DMS53 treated with DMSO at 0.1 percent for 48 hours (cell line): ENCODE results near the gene HSCB.
"Not testable (repeated sequence)": the region's sequence is repeated elsewhere in the genome, so short reads cannot be mapped to it uniquely, and the experiment has no call there.

Experiments
- DNase-seq: peaks from one replicate; lab custom pipeline; 2025; ENCODE audit not compliant: unreplicated experiment; lab: John Stamatoyannopoulos, UW

The HSCB gene

DNA sequence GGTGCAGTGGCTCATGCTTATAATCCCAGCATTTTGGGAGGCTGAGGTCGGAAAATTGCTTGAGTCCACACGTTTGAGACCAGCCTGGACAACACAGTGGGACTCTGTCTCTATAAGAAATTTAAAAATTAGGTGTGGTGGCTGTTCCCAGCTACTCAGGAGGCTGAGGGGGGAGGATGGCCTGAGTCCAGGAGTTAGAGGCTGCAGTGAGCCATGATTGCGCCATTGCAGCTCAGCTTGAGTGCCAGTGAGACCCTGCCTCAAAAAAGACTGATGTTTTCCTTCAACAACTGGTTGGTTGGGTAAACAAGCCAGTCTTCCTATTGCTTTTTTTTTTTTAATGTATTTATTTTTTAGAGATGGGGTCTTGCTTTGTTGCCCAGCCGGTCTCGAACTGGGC is 49.3 kb downstream of the HSCB start:
- DNase-seq: no peak

- DNase-seq: peak; percentile 42
Measured at GRCh38 chr22:28791841-28792490, 50.1 kb downstream of the HSCB start.

DNA sequence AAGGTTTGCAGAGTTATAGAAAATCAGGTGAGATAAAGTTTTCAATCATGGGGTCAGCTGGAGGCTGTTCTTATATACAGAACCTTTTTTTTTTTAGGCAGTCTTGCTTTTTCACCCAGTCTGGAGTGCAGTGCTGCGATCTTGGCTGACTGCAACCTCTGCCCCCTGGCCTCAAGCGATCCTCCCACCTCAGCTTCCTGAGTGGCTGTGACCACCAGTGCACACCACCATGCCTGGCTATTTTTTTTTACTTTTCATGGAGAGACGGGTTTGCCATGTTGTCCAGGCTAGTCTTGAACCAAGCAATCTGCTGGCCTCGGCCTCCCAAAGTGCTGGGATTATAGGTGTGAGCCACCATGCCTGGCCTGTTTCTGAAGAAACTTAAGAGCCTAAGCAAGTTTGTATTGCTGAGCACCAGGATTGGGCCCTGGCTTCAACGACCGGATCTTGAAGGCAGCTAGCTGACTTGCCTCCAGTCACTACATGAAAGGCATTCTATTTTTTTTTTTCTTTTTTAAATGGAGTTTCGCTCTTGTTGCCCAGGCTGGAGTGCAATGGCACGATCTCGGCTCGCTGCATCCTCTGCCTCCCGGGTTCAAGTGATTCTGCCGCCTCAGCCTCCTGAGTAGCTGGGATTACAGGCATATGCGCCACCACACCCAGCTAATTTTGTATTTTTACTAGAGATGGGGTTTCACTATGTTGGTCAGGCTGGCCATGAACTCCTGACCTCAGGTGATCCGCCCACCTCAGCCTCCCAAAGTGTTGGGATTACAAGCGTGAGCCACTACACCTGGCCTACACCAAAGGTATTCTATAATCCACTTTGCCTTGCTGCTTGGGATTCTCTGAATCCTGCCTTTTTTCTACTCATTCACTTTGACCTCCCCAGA is 50.9 kb downstream of the HSCB start:
- DNase-seq: peak; percentile 21

DNA sequence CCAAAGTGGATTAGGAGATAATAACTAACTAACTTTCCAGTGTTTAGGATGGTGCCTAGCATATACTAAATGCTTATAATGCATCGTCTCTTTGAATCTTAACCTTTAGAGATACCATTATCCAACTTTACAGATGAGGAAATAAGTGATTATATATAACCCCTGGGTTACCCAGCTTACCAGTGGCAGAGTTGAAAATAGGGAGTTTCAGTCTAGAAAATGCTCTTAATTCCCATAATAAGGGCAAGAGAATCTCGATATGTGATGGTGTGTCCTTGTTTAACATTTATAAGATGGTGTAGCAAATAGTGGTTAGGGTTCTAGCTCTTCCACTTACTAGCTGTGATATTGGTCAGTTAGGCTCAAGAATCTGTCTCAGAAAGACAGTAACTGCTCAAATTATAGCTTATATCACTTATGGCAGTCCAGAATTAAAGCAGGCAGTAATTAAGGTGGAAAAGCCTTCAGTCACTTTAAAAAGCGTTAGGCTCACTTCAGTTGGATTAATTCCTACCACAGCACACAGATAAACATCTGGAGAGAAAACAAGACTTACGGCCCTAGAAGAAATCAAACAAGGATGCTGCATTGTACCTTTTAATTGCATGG is 52.2 kb downstream of the HSCB start:
- DNase-seq: no peak

- no peak for DNase-seq
Measured at GRCh38 chr22:28795071-28795693, 53.3 kb downstream of the HSCB start.

GRCh38 chr22:28795932-28796856 is 54.4 kb downstream of the HSCB start:
- no peak for DNase-seq

DNA sequence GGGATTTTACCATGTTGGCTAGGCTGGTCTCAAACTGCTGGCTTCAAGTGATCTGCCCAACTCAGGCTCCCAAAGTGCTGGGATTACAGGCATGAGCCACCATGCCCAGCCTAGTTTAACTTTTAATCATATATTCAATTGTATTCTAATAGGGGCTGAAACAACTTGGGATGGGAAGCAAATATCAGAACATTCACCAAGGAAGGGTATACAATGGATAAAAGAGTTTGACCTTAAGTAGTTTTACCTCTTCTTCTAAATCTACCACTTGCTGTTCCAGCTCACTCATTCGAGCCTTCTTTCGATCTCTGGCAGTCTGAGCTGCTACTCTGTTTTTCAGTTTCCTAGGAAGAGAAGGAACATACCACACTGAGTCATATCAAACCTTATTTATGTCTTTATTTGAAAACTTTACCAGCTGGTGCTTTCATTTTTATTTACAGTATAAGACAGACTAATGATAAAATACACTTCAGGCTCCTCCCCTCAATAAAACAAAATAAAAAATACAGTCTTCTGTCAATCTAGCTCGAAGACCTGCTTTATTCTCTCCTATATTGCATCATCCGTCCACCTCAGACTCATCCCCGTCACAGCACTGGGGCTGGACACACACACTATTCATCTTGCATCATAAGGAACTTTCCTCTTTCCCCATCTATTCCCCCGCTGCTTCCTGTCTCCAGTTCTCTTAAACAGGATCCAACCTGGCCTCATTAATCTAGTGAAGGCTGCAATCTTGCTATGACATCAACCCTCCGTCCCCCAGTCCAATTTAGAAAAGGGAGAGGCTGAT is 57.2 kb downstream of the HSCB start:
- no peak for DNase-seq

GRCh38 chr22:28799606-28800307 is 57.9 kb downstream of the HSCB start:
- no peak for DNase-seq

GRCh38 chr22:28800308-28801041 is 58.6 kb downstream of the HSCB start, which contains the start of gene XBP1:
TSS of gene XBP1 (minus strand) at chr22:28800569.
- peak; percentile 62 for DNase-seq

- peak; percentile 60 for DNase-seq
Measured at GRCh38 chr22:28801845-28802594, 60.2 kb downstream of the HSCB start.

DNA sequence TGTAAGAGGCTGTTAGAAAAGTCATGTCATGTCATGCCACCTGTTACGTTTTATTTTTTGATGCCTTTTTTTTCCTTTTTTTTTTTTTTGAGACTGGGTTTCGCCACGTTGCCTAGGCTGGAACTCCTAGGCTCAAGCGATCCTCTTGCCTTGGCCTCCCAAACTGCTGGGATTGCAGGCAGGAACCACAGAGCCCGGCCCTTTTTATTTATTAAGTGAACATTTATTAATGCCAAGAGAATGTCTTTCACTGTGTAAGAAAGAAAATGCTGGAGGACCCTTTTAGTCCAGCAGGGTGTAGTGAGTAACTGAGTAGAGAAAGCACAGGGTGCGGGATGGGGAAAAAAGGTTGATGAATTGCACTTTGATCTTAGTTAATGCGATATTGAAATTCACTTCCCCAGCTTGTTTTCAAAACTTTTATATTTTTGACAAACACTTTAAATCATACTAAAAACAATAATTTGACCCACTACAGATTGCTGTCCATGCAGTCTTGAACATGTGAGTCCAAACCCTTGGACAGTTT is 60.8 kb downstream of the HSCB start:
- DNase-seq: peak; percentile 60

DNA sequence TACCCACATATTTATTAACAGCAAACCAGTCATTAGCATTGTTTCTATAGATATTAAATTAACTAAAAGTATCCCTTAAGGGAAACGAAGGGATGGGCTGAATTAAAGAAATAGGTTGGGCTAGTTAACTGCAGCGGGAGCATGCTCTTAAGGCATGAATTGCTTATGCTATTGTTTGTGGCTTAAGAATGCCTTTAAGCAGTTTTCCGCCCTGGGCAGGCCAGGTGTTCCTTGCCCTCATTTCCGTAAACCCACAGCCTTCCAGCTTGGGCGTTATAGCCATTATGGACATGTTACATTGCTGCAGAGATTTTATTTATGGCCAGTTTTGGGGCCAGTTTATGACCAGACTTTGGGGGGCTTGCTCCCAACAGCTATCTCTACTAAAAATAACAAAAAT is 63.6 kb downstream of the HSCB start:
- not testable (repeated sequence) for DNase-seq
